B cell (primary cell): ENCODE data around the gene LIMCH1. TPM values are rescaled to one million over a fixed set of nuclear protein-coding genes. Genes with fewer than 3 reads are reported as not detected.

Experiments used
- ATAC-seq: fragments of 200-7000 bp; cut with Tn5 transposase; one replicate; pipeline ENCODE4 v1.10.0; 2021; ENCODE audit warnings: low read depth, mild to moderate bottlenecking, moderate number of reproducible peaks, moderate library complexity
- CTCF ChIA-PET: fragments of 350-600 bp; sonication (Branson Sonifier 250); formaldehyde crosslinking; loops from one replicate; lab custom pipeline; 2021; ENCODE audit warnings: antibody characterized with exemption, inconsistent platforms; lab: Charles Lee
- POLR2A ChIA-PET: fragments of 350-600 bp; sonication (Branson Sonifier 250); formaldehyde crosslinking; loops from one replicate; lab custom pipeline; 2021; ENCODE audit warnings: antibody characterized with exemption; lab: Charles Lee
- DNase-seq: peaks from one replicate; pipeline ENCODE4 v3.0.0; 2013
- H2AFZ ChIP-seq: 2 replicates; pipeline ENCODE4 v1.6.1; 2012; ENCODE audit warnings: mild to moderate bottlenecking, low read depth, low read length; ENCODE audit not compliant: insufficient read depth, poor library complexity, severe bottlenecking
- H3K27ac ChIP-seq, 2 donors: 1 replicate in 1 of 2; 2 replicates in 1 of 2; pipeline ENCODE4 v1.5.1; 2012 to 2013; ENCODE audit warnings: low read length in 2 of 2, mild to moderate bottlenecking in 2 of 2, moderate library complexity in 1 of 2
- H3K27me3 ChIP-seq, 4 experiments: fragments of 200-600 bp in 1 of 4; sonication (generic) in 1 of 4; replicated peaks in 1 of 4; 1 replicate in 2 of 4; 2 replicates in 2 of 4; pipeline versions ENCODE4 v1.6.1 to v1.7.0; 2013 to 2016; ENCODE audit warnings: low read length in 3 of 4, mild to moderate bottlenecking in 2 of 4, mixed read lengths in 1 of 4, moderate library complexity in 1 of 4; ENCODE audit not compliant: insufficient read depth in 4 of 4, control insufficient read depth in 3 of 4; ENCODE audit errors: control extremely low read depth in 1 of 4
- H3K36me3 ChIP-seq, 2 experiments: replicated peaks in 1 of 2; 1 replicate in 1 of 2; 2 replicates in 1 of 2; pipeline versions ENCODE4 v1.6.1 to v1.7.1; 2013; ENCODE audit warnings: low read length in 1 of 2; ENCODE audit not compliant: insufficient read depth in 2 of 2, control insufficient read depth in 1 of 2; ENCODE audit errors: control extremely low read depth in 1 of 2, extremely low read depth in 1 of 2
- H3K4me1 ChIP-seq, 2 donors: fragments of 200-600 bp in 1 of 2; sonication (generic) in 1 of 2; 1 replicate in 1 of 2; 2 replicates in 1 of 2; pipeline versions ENCODE4 v1.5.1 to v1.6.1; 2013 to 2017; ENCODE audit warnings: low read length in 2 of 2; ENCODE audit not compliant: control insufficient read depth in 2 of 2, insufficient read depth in 2 of 2
- H3K4me2 ChIP-seq: replicated peaks from 2 replicates; pipeline ENCODE3; 2012; ENCODE audit warnings: mild to moderate bottlenecking, low read depth, low read length; ENCODE audit not compliant: poor library complexity, severe bottlenecking
- H3K4me3 ChIP-seq, 5 experiments: fragments of 200-600 bp in 1 of 5; sonication (generic) in 1 of 5; 1 replicate in 3 of 5; 2 replicates in 2 of 5; pipeline versions ENCODE4 v1.5.1 to v1.7.0; 2011 to 2016; ENCODE audit warnings: low read length in 4 of 5, mild to moderate bottlenecking in 4 of 5, low read depth in 2 of 5, control low read depth in 1 of 5, moderate library complexity in 1 of 5; ENCODE audit not compliant: insufficient read depth in 1 of 5; ENCODE audit errors: control extremely low read depth in 1 of 5, extremely low read depth in 1 of 5
- H3K79me2 ChIP-seq: fragments of 200-600 bp; sonication (generic); one replicate; pipeline ENCODE4 v1.6.0; 2016; ENCODE audit warnings: low read length; ENCODE audit not compliant: control insufficient read depth, insufficient read depth
- H3K9ac ChIP-seq: fragments of 200-600 bp; sonication (generic); 2 replicates; pipeline ENCODE4 v1.6.1; 2017; ENCODE audit warnings: mild to moderate bottlenecking, low read length, moderate library complexity
- H3K9me3 ChIP-seq, 3 donors: one replicate each; pipeline versions ENCODE4 v1.6.1 to v1.7.1; 2013; ENCODE audit warnings: low read length in 2 of 3; ENCODE audit not compliant: control insufficient read depth in 2 of 3, insufficient read depth in 1 of 3; ENCODE audit errors: control extremely low read depth in 1 of 3
- H4K20me1 ChIP-seq: 2 replicates; pipeline ENCODE4 v1.6.0; 2012; ENCODE audit warnings: mild to moderate bottlenecking, low read length; ENCODE audit not compliant: insufficient read depth, control insufficient read depth, poor library complexity, severe bottlenecking
- H3K27ac Mint-ChIP-seq: one replicate; pipeline ENCODE4 v1.8.0; 2021; ENCODE audit warnings: mixed read lengths
- H3K27me3 Mint-ChIP-seq: one replicate; pipeline ENCODE4 v1.8.0; 2021; ENCODE audit warnings: mixed read lengths
- H3K4me1 Mint-ChIP-seq: one replicate; pipeline ENCODE4 v1.8.0; 2021; ENCODE audit warnings: mixed read lengths
- H3K4me3 Mint-ChIP-seq: one replicate; pipeline ENCODE4 v1.8.0; 2021; ENCODE audit warnings: mixed read lengths
- H3K9me3 Mint-ChIP-seq: one replicate; pipeline ENCODE4 v1.8.0; 2022; ENCODE audit warnings: mixed read lengths; ENCODE audit not compliant: insufficient read depth
- EZH2 ChIP-seq: IDR thresholded peaks from 2 replicates; pipeline ENCODE4 v1.6.1; 2012; ENCODE audit warnings: borderline replicate concordance, low read depth, mild to moderate bottlenecking, moderate library complexity, low read length; ENCODE audit not compliant: insufficient read depth, poor library complexity, severe bottlenecking
- WGBS: methylation state at CpG from one replicate; pipeline ENCODE4 v1.1.5; 2013; ENCODE audit warnings: missing lambda C conversion rate; ENCODE audit not compliant: insufficient coverage; 5-methylcytosine and 5-hydroxymethylcytosine counted together
- intact Hi-C: fragments of 100-400 bp; cut with micrococcal nuclease; formaldehyde crosslinking; loops from one replicate; pipeline ENCODE4 v1.10.0; 2022
- polyA plus RNA-seq: library from polyadenylated mRNA; depleted of rRNA; stranded (reverse); fragments of >200 nt; gene quantifications from 2 replicates; pipeline ENCODE4 v1.2.3, GENCODE V29; 2012
- total RNA-seq, 2 donors: library from RNA; stranded (reverse); fragments of 120-200 nt in 1 of 2; gene quantifications; 1 replicate in 1 of 2; 2 replicates in 1 of 2; pipeline versions ENCODE4 v1.2.3 to v1.2.4, GENCODE V29; 2013 to 2022
- TF ChIP-seq, protein P1 (sequence below): fragments of 200-600 bp; IDR thresholded peaks from one replicate; pipeline ENCODE4 v1.8.0; 2022; ENCODE audit warnings: antibody characterized with exemption, mild to moderate bottlenecking

The LIMCH1 gene
- total and polyA plus RNA-seq, 2 donors (not counting 1 experiment from before 2014, with no cell fraction given): not detected

DNA sequence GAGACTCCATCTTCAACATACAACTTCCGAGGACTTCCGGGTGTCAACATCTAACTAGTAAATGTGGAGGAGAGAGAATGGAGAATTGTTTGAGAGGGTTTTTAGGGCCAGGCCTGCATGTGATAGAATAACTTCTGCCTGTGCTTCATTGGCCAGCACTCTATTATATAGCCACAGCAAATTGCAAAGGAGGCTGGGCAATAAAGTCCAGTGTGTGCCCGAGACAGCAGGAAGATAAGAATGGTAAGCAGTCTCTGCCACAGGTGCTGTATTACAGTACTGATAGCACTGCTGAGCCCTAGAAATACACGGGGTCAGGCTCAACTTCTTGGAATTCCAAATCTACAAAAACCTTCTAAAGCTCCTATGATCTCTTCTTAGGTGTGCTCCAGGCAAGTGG is 20.8 kb upstream of the LIMCH1 start:
- Histone ChIP-seq H3K4me1 (no peaks in the 10 kb centered on the region), H3K79me2 (no peaks in the 10 kb centered on the region), H3K4me2 (no peak overlapping the region), H3K4me3 (no peak overlapping the region), H3K36me3 (no peaks in the 10 kb centered on the region), H2AFZ (no peak overlapping the region), H3K27ac (no peak overlapping the region), H3K27me3 (no peaks in the 10 kb centered on the region), H4K20me1 (no peaks in the 10 kb centered on the region), H3K9me3 (no peaks in the 10 kb centered on the region), H3K9ac (no peak overlapping the region)
- peaks cover 1% of the 10 kb centered on the region for H3K9me3 Mint-ChIP-seq
- no peak for ATAC-seq
- no peaks in the 10 kb centered on the region for H3K4me1 Mint-ChIP-seq
- CTCF ChIA-PET: no interaction called here
- 80% methylated on average over 2 of the region's 4 CpGs for WGBS
- H3K27ac Mint-ChIP-seq: no peak overlapping the region
- no peaks in the 10 kb centered on the region for H3K27me3 Mint-ChIP-seq
- TF ChIP-seq EZH2: no peak
- TF ChIP-seq, protein P1, sequence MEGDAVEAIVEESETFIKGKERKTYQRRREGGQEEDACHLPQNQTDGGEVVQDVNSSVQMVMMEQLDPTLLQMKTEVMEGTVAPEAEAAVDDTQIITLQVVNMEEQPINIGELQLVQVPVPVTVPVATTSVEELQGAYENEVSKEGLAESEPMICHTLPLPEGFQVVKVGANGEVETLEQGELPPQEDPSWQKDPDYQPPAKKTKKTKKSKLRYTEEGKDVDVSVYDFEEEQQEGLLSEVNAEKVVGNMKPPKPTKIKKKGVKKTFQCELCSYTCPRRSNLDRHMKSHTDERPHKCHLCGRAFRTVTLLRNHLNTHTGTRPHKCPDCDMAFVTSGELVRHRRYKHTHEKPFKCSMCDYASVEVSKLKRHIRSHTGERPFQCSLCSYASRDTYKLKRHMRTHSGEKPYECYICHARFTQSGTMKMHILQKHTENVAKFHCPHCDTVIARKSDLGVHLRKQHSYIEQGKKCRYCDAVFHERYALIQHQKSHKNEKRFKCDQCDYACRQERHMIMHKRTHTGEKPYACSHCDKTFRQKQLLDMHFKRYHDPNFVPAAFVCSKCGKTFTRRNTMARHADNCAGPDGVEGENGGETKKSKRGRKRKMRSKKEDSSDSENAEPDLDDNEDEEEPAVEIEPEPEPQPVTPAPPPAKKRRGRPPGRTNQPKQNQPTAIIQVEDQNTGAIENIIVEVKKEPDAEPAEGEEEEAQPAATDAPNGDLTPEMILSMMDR: no peak
- H3K4me3 Mint-ChIP-seq: no peak overlapping the region
- intact Hi-C loops: no loop called here
- DNase-seq: no peak
- POLR2A ChIA-PET: no interaction called here

- no peaks in the 10 kb centered on the region for H3K9me3 ChIP-seq
- no peaks in the 10 kb centered on the region for H3K4me1 ChIP-seq
- no peak overlapping the region for H3K4me3 ChIP-seq
- H3K79me2 ChIP-seq: no peaks in the 10 kb centered on the region
- H3K27ac Mint-ChIP-seq: no peak overlapping the region
- POLR2A ChIA-PET: no interaction called here
- H3K9me3 Mint-ChIP-seq: peaks cover 1% of the 10 kb centered on the region
- DNase-seq: no peak
- no peak overlapping the region for H3K27ac ChIP-seq
- no peaks in the 10 kb centered on the region for H3K27me3 Mint-ChIP-seq
- no peaks in the 10 kb centered on the region for H3K27me3 ChIP-seq
- no peak for ATAC-seq
- no peaks in the 10 kb centered on the region for H4K20me1 ChIP-seq
- intact Hi-C loops: no loop called here
- H3K4me1 Mint-ChIP-seq: no peaks in the 10 kb centered on the region
- no peak overlapping the region for H3K4me2 ChIP-seq
- TF ChIP-seq, protein P1: no peak
- no peak for TF ChIP-seq EZH2
- no peaks in the 10 kb centered on the region for H3K36me3 ChIP-seq
- CTCF ChIA-PET: no interaction called here
- H3K9ac ChIP-seq: no peak overlapping the region
- no peak overlapping the region for H3K4me3 Mint-ChIP-seq
- no CpG with 5 or more reads among the region's 1 CpG for WGBS
- no peak overlapping the region for H2AFZ ChIP-seq
Measured at GRCh38 chr4:41517747-41518146, 20.2 kb upstream of the LIMCH1 start.
